H1 (cell line): ENCODE results near the gene ANKRD13C. TPM values are rescaled to one million over a fixed set of nuclear protein-coding genes. Genes with fewer than 3 reads are reported as not detected.

Experiments used
- CHD7 ChIP-seq: fragments of 300-600 bp; sonication (generic); IDR thresholded peaks from 2 replicates; pipeline ENCODE4 v1.7.1; 2012; ENCODE audit warnings: low read length, moderate library complexity, mild to moderate bottlenecking, inconsistent platforms; ENCODE audit not compliant: insufficient replicate concordance
- polyA plus RNA-seq, 7 experiments: library from polyadenylated mRNA; depleted of rRNA in 3 of 7; stranded (reverse) in 5 of 7; unstranded in 2 of 7; fragments of >200 nt in 5 of 7; fragments of 200-250 nt in 2 of 7; gene quantifications; 1 replicate in 5 of 7; 2 replicates in 1 of 7; 4 replicates in 1 of 7; pipeline versions ENCODE4 v1.2.1 to v1.2.3, GENCODE V29; 2011 to 2013; ENCODE audit warnings: missing spikeins in 2 of 7, mixed read lengths in 2 of 7
- total RNA-seq: library from RNA; stranded (reverse); fragmentation: NEBNext Ultra II Directional; extraction: Animal tissue kit (Norgen Biotek cat#: 25700); gene quantifications from 2 replicates; pipeline ENCODE4 v1.2.1, GENCODE V29; 2021

The ANKRD13C gene
- total and polyA plus RNA-seq, 2 of the 8 experiments (the other 6 are each of a cell fraction or from before 2014, with no cell fraction given) = 4.8 to 21.7 TPM

- TF ChIP-seq CHD7 = no peak
- TF ChIP-seq, all 59 proteins: peak for 0
Observed at GRCh38 chr1:70387507-70387906, 33.0 kb upstream of the ANKRD13C start (continued).
